Keratinocyte (primary cell): ENCODE data around the gene AUH. TPM values are rescaled to one million over a fixed set of nuclear protein-coding genes. Genes with fewer than 3 reads are reported as not detected.

Source experiments
- DNase-seq: peaks from one replicate; pipeline ENCODE4 v3.0.0-alpha.2; 2011; ENCODE audit warnings: low read depth, missing footprints, low spot score
- FAIRE-seq: peaks from 2 replicates; lab custom pipeline; 2011; peaks lifted over from hg19 to GRCh38; lab: Jason Lieb, UNC
- H2AFZ ChIP-seq: 2 replicates; pipeline ENCODE4 v1.6.0; 2012; ENCODE audit warnings: low read length, control low read depth, inconsistent platforms; ENCODE audit not compliant: control insufficient read depth
- H3K27ac ChIP-seq: 2 replicates; pipeline ENCODE4 v1.5.1; 2011; ENCODE audit warnings: low read length; ENCODE audit not compliant: control insufficient read depth, insufficient read depth
- H3K27me3 ChIP-seq: 3 replicates; pipeline ENCODE4 v1.6.0; 2011; ENCODE audit warnings: low read length; ENCODE audit not compliant: control insufficient read depth, insufficient read depth; ENCODE audit errors: extremely low read depth
- H3K36me3 ChIP-seq, 2 experiments: 2 replicates in 1 of 2; 3 replicates in 1 of 2; pipeline ENCODE4 v1.5.1; 2011; ENCODE audit warnings: low read length in 2 of 2, mild to moderate bottlenecking in 1 of 2; ENCODE audit not compliant: control insufficient read depth in 2 of 2, insufficient read depth in 2 of 2; ENCODE audit errors: extremely low read depth in 1 of 2
- H3K4me1 ChIP-seq: 3 replicates; pipeline ENCODE4 v1.5.1; 2011; ENCODE audit warnings: low read length; ENCODE audit not compliant: control insufficient read depth, insufficient read depth; ENCODE audit errors: extremely low read depth
- H3K4me2 ChIP-seq: 3 replicates; pipeline ENCODE4 v1.6.0; 2011; ENCODE audit warnings: low read depth, low read length; ENCODE audit not compliant: control insufficient read depth, insufficient read depth; ENCODE audit errors: extremely low read depth
- H3K4me3 ChIP-seq, 3 experiments: fragments of 200-600 bp in 1 of 3; sonication (generic) in 1 of 3; 2 replicates in 2 of 3; 3 replicates in 1 of 3; pipeline ENCODE4 v1.5.1; 2011 to 2016; ENCODE audit warnings: low read length in 3 of 3, mild to moderate bottlenecking in 3 of 3, control low read depth in 2 of 3, inconsistent platforms in 1 of 3, low read depth in 1 of 3, mixed read lengths in 1 of 3, mixed run types in 1 of 3, moderate library complexity in 1 of 3; ENCODE audit not compliant: control insufficient read depth in 2 of 3, insufficient read depth in 2 of 3; ENCODE audit errors: extremely low read depth in 1 of 3
- H3K79me2 ChIP-seq: 2 replicates; pipeline ENCODE4 v1.6.0; 2012; ENCODE audit warnings: low read length; ENCODE audit not compliant: control insufficient read depth, insufficient read depth
- H3K9ac ChIP-seq: 3 replicates; pipeline ENCODE4 v1.6.0; 2011; ENCODE audit warnings: low read length; ENCODE audit not compliant: control insufficient read depth, insufficient read depth; ENCODE audit errors: extremely low read depth
- H3K9me1 ChIP-seq: 3 replicates; pipeline ENCODE4 v1.6.0; 2011; ENCODE audit warnings: low read length; ENCODE audit not compliant: control insufficient read depth, insufficient read depth; ENCODE audit errors: extremely low read depth
- H3K9me3 ChIP-seq: 2 replicates; pipeline ENCODE4 v1.5.1; 2012; ENCODE audit warnings: low read depth, low read length; ENCODE audit not compliant: control insufficient read depth
- H4K20me1 ChIP-seq: 3 replicates; pipeline ENCODE4 v1.6.0; 2011; ENCODE audit warnings: low read length; ENCODE audit not compliant: control insufficient read depth, insufficient read depth; ENCODE audit errors: extremely low read depth
- EZH2 ChIP-seq: IDR thresholded peaks from one replicate; pipeline ENCODE4 v1.6.1; 2012; ENCODE audit warnings: inconsistent platforms, mild to moderate bottlenecking, low read length, moderate library complexity
- dilution Hi-C: fragments of 300-500 bp; cut with MboI; formaldehyde crosslinking; loops from one replicate; pipeline ENCODE4 v1.7.0; 2020; ENCODE audit warnings: low sequenced_read_pairs; ENCODE audit not compliant: extremely low pct_ligation_motif_present
- polyA plus RNA-seq, 5 experiments: library from polyadenylated mRNA; depleted of rRNA in 3 of 5; stranded (reverse) in 3 of 5; stranded (forward) in 1 of 5; unstranded in 1 of 5; fragments of >200 nt; gene quantifications; 1 replicate in 1 of 5; 2 replicates in 3 of 5; 3 replicates in 1 of 5; pipeline versions ENCODE4 v1.2.1 to v1.2.3, GENCODE V29; 2011 to 2012; ENCODE audit warnings: missing spikeins in 2 of 5, low read depth in 1 of 5, low replicate concordance in 1 of 5
- TF ChIP-seq, protein P1 (sequence below), 3 experiments: IDR thresholded peaks in 1 of 3; conservative IDR thresholded peaks in 1 of 3; optimal IDR thresholded peaks in 1 of 3; 2 replicates in 2 of 3; 3 replicates in 1 of 3; pipeline versions ENCODE3 to v1.5.1; 2011; ENCODE audit warnings: low read length in 3 of 3, mild to moderate bottlenecking in 3 of 3, moderate library complexity in 2 of 3, control low read depth in 1 of 3, inconsistent platforms in 1 of 3; ENCODE audit not compliant: insufficient read depth in 2 of 3; ENCODE audit errors: extremely low read depth in 1 of 3

Gene AUH
- polyA plus RNA-seq, 1 donor (not counting 4 experiments of a cell fraction or from before 2014, with no cell fraction given): 5.5 TPM

DNA sequence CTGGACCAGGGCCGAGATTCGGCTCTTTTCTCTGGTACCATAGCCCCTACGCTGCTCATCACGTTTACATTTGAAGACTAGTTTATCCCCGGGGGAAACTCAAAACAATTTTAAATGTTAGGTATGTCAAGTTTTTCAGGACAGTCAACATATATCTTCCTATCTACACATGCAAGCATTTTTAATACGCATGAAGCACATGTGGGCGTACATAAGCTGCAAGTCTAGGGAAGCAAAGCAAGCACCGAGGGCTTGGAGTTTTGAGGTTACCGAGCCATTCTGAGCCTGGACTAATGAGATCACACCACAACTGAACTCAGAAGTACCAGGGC lies 154.4 kb downstream of the AUH start:
- Histone ChIP-seq H4K20me1 (no peaks in the 10 kb centered on the region), H3K27me3 (no peaks in the 10 kb centered on the region), H3K9me1 (no peaks in the 10 kb centered on the region), H3K79me2 (no peaks in the 10 kb centered on the region), H3K9ac (no peak overlapping the region), H3K4me1 (no peaks in the 10 kb centered on the region), H3K4me3 (no peak overlapping the region), H3K36me3 (no peaks in the 10 kb centered on the region), H3K9me3 (peaks cover 4% of the 10 kb centered on the region), H3K27ac (no peak overlapping the region), H2AFZ (no peak overlapping the region), H3K4me2 (no peak overlapping the region)
- DNase-seq (no peak), FAIRE-seq (no peak)
- dilution Hi-C loops: no loop called here
- TF ChIP-seq, protein P1, sequence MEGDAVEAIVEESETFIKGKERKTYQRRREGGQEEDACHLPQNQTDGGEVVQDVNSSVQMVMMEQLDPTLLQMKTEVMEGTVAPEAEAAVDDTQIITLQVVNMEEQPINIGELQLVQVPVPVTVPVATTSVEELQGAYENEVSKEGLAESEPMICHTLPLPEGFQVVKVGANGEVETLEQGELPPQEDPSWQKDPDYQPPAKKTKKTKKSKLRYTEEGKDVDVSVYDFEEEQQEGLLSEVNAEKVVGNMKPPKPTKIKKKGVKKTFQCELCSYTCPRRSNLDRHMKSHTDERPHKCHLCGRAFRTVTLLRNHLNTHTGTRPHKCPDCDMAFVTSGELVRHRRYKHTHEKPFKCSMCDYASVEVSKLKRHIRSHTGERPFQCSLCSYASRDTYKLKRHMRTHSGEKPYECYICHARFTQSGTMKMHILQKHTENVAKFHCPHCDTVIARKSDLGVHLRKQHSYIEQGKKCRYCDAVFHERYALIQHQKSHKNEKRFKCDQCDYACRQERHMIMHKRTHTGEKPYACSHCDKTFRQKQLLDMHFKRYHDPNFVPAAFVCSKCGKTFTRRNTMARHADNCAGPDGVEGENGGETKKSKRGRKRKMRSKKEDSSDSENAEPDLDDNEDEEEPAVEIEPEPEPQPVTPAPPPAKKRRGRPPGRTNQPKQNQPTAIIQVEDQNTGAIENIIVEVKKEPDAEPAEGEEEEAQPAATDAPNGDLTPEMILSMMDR (optimal IDR thresholded peaks at IDR 0.05 in 1 of 3, IDR thresholded peaks at IDR 0.05 in 1 of 3, conservative IDR thresholded peaks at IDR 0.05 in 1 of 3; ENCODE audit: extremely low read depth in 1 of 3, insufficient read depth in 2 of 3, low read length in 3 of 3): no peak
- TF ChIP-seq EZH2: no peak

DNA sequence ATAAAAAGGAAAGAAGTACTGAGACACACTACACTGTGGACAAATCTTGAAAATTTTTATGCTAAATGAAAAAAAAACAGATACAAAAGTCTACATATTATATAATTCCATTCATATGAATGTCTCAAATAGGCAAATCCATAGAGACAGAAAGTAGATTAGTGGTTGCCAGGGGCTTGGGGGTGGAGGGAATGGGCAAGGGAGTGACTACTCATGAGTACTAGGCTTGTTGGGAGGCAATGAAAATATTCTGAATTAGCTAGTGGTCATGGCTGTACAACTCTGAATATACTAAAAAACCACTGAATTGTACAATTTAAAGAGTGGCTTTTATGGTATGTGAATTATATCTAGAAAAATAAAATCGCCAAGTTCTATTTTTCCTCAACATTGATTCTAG lies 154.9 kb downstream of the AUH start:
- Histone ChIP-seq H3K27ac (no peak overlapping the region), H3K27me3 (no peaks in the 10 kb centered on the region), H3K9me1 (no peaks in the 10 kb centered on the region), H3K36me3 (no peaks in the 10 kb centered on the region), H3K79me2 (no peaks in the 10 kb centered on the region), H3K4me2 (no peak overlapping the region), H3K4me3 (no peak overlapping the region), H3K9me3 (peaks cover 4% of the 10 kb centered on the region), H2AFZ (no peak overlapping the region), H3K4me1 (no peaks in the 10 kb centered on the region), H3K9ac (no peak overlapping the region), H4K20me1 (no peaks in the 10 kb centered on the region)
- dilution Hi-C loops: no loop called here
- FAIRE-seq: no peak
- no peak for TF ChIP-seq EZH2
- TF ChIP-seq, protein P1 (optimal IDR thresholded peaks at IDR 0.05 in 1 of 3, IDR thresholded peaks at IDR 0.05 in 1 of 3, conservative IDR thresholded peaks at IDR 0.05 in 1 of 3; ENCODE audit: extremely low read depth in 1 of 3, insufficient read depth in 2 of 3, low read length in 3 of 3): no peak
- no peak for DNase-seq
